Fibroblast of skin of back (primary cell): Measurements from ENCODE around the gene CERS6.
"Not testable (repeated sequence)": the region's sequence is repeated elsewhere in the genome, so short reads cannot be mapped to it uniquely, and the experiment has no call there.

Experiments
- DNase-seq: peaks from one replicate; pipeline ENCODE4 v3.0.0-alpha.2; 2013

Gene CERS6

GRCh38 chr2:168469281-168469988 lies 13.4 kb downstream of the CERS6 start:
- no peak for DNase-seq

- no peak for DNase-seq
These were observed 14.5 kb downstream of the CERS6 start for GRCh38 chr2:168470320-168471162.

DNA sequence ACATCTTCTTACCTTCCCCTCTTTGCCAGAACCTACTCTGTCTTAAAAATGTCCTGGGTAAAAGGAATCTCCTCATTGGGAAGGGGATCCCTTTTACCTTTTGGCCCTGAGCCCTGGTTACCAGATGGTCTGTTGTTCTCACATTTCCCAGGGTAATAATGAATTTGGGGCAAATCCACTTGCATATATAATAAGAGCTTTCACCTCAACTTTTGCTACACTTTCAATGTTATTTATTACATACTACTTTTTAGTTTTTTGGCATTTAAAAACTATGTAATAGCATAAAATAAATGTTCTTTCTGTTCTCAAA lies 15.0 kb downstream of the CERS6 start:
- no peak for DNase-seq

DNA sequence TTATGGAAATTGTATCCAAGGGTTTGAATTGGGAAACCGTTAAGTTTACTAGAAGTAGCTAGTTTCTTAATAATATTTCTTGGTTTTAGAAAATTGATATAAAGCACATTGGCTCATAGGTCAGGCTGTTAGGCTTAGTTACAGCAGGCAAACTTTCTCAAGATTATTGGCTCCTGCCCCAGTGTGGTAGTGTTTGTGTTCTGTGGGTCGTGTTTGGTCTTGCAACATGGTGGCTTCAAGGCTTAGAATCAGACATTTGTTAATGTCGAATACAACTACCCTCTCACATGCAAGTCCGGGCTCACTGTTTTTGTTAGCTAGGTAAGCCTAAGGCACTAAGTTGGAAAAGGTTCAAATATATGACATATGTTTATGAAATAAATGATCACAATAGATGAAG lies 19.6 kb downstream of the CERS6 start:
- DNase-seq = no peak

- no peak for DNase-seq
These were observed 22.1 kb downstream of the CERS6 start for GRCh38 chr2:168478206-168478605.

GRCh38 chr2:168480356-168480755 lies 24.3 kb downstream of the CERS6 start:
- no peak for DNase-seq

- no peak for DNase-seq
These were observed 24.9 kb downstream of the CERS6 start for GRCh38 chr2:168480825-168481585.

- no peak for DNase-seq
These were observed 26.2 kb downstream of the CERS6 start for GRCh38 chr2:168482269-168482668.

- no peak for DNase-seq
These were observed 27.1 kb downstream of the CERS6 start for GRCh38 chr2:168482952-168483831.

DNA sequence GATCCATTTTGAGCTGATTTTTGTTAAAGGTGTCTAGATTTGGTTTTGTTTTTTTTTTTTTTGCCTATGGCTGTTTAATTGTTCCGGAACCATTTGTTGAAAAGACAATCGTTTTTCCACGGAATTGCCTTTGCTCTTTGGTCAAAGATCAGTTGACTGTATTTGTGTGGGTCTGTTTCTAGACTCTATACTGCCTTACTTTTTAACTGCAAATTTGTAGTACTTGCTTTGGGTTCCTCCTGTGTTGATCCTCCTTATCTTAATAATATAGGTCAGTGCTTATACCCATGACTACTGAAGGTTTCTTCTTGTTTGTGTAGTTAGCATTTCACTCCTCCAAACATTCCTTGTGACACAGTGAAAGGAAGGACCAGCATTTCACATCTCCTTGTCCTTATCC lies 30.4 kb downstream of the CERS6 start:
- no peak for DNase-seq

GRCh38 chr2:168490015-168490874 lies 34.2 kb downstream of the CERS6 start:
- peak; percentile 30 for DNase-seq

- peak; percentile 12 for DNase-seq
These were observed 35.0 kb downstream of the CERS6 start for GRCh38 chr2:168490946-168491605.

DNA sequence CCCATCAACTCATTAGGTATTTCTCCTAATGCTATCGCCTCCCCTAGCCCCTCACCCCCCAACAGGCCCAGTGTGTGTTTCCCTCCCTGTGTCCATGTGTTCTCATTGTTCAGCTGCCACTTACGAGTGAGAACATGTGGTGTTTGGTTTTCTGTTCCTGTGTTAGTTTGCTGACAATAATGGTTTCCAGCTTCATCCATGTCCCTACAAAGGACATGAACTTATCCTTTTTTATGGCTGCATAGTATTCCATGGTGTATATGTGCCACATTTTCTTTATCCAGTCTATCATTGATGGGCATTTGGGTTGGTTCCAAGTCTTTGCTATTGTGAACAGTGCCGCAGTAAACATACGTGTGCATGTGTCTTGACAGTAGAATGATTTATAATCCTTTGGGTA lies 35.7 kb downstream of the CERS6 start:
- DNase-seq = not testable (repeated sequence)

DNA sequence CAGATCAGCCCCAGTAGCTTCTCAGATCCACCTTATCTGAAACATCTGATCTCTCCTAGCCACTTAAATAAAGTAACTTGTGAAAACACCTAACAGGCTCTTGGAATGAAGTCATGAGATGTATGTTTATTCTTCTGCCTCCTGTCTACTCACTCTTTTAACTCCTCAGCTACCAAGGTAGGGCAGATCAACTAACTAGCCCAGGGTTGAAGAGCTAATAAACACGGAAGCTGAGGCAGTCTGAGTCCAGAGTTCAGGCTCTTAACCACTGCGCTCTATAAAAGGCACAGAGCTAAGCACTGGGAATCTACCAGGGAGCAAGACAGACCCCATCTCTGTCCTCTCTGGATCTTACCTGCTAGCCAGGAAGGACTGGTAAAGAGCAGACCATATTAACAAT lies 37.1 kb downstream of the CERS6 start:
- not testable (repeated sequence) for DNase-seq

DNA sequence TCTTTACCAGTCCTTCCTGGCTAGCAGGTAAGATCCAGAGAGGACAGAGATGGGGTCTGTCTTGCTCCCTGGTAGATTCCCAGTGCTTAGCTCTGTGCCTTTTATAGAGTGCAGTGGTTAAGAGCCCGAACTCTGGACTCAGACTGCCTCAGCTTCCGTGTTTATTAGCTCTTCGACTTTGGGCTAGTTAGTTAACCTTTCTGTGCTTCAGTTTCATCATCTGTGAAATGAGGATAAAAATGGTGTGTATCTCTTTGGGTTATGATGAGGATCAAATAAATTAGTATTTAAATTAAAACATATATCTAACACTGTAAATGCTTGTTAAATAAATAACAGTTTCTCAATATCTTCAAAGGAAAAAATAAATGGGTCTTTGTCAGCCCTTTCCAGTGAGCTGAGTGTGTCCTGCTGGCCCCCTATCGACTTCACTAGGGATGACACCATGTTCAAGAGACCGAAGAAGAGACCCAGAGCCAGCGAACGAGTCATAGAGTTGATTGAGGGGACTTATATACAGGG lies 38.2 kb downstream of the CERS6 start:
- DNase-seq = peak; percentile 37

GRCh38 chr2:168495524-168495923 lies 39.5 kb downstream of the CERS6 start:
- DNase-seq = no peak

DNA sequence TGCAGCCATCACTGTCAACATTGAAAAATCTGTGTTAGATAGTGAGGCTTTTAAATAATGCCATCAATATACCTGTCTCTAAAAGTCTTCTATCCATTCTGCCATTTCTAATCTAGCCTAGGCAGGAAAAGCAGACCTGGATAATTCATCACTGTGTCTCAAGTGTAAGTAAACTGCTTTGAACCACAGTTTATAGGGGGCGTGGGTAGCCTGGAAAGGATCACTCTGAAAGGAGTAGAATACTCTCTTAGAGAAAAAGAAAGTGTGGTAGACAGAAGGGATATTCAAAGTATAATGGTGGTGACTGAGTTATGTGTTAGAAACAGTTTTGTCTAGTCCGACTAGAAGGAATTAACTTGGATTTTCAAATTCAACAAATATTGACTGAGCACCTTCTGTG lies 40.8 kb downstream of the CERS6 start:
- DNase-seq = no peak

DNA sequence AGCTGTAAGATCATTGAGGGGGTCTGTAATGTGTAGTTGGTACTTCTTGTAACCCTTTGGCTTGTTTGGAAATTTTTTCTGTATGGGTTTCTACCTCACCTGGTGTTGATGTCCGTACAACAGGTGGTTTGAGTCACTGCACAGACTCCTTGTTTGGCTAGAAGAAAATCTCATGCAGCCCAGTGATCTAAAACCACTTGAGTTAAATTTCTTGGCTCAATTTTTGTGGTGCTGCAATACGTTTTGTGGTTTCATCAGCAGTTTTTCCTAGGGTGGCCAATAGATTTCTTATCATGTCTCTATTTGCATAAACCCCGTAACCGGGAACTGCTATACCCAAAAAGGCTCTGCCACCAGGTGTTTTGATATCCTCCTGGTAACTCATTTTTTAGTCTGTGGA lies 43.4 kb downstream of the CERS6 start:
- no peak for DNase-seq

DNA sequence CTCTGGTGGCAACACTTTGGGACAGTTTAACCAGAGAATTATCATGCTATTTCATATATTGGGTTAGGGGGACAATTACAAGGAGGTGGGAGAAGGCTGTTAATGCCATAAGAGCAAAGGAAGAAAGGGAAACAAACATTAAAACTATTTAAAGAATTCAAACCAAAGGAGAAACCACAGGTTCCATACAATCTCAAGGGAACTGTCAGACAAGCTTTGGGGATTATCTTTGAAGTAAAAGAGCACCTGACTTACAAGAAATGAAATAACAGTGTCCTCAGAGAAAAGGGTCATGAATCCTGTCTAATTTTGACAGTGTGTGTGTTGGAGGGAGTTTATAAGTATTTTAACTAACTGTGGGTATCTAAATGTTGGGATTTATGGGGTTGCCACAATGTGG lies 44.4 kb downstream of the CERS6 start:
- DNase-seq = no peak

GRCh38 chr2:168501466-168502065 lies 45.5 kb downstream of the CERS6 start:
- DNase-seq = no peak
